T-helper 9 cell (primary cell): ENCODE results near the gene PRAMEF9.
"Not testable (repeated sequence)": the region's sequence is repeated elsewhere in the genome, so short reads cannot be mapped to it uniquely, and the experiment has no call there.

Experiments used
- DNase-seq: peaks from one replicate; pipeline ENCODE4 v3.0.0-alpha.2; 2020
- total RNA-seq, 2 donors: gene quantifications; one replicate each; lab custom pipeline; 2026; lab: John Stamatoyannopoulos, UW

Gene PRAMEF9
- total RNA-seq, result 0 reads per million in 2 donors

GRCh38 chr1:13171548-13171947 lies at the start of gene PRAMEF9:
PRAMEF9 (plus strand) TSS chr1:13171848; CDS start chr1:13175281, 3,433 bp downstream.
- DNase-seq, result not testable (repeated sequence)

- not testable (repeated sequence) for DNase-seq
These were observed 15.7 kb upstream of the PRAMEF9 start, which contains the start of gene PRAMEF26 for GRCh38 chr1:13155909-13156308. PRAMEF26 (minus strand) TSS chr1:13156009; CDS start chr1:13153095, 2,914 bp downstream.

- DNase-seq, result not testable (repeated sequence)
These were observed 6.1 kb upstream of the PRAMEF9 start, which contains the start of gene HNRNPCL4 for GRCh38 chr1:13165531-13165930. HNRNPCL4 (minus strand) TSS chr1:13165631; CDS start chr1:13165467, 164 bp downstream.

GRCh38 chr1:13201309-13201708 lies 29.7 kb downstream of the PRAMEF9 start, which contains the start of gene PRAMEF13:
PRAMEF13 (minus strand) TSS chr1:13201409; CDS start chr1:13199589, 1,820 bp downstream.
- DNase-seq, result not testable (repeated sequence)

GRCh38 chr1:13208712-13209111 lies 37.1 kb downstream of the PRAMEF9 start:
- not testable (repeated sequence) for DNase-seq

GRCh38 chr1:13216619-13217018 lies 45.0 kb downstream of the PRAMEF9 start:
- DNase-seq, result not testable (repeated sequence)

- not testable (repeated sequence) for DNase-seq
These were observed 47.6 kb downstream of the PRAMEF9 start for GRCh38 chr1:13219203-13219602.

GRCh38 chr1:13222788-13223187 lies 51.1 kb downstream of the PRAMEF9 start:
- not testable (repeated sequence) for DNase-seq

- no peak for DNase-seq
These were observed 52.9 kb downstream of the PRAMEF9 start for GRCh38 chr1:13224480-13225060.

GRCh38 chr1:13225675-13226204 lies 54.1 kb downstream of the PRAMEF9 start, which contains the start of gene PRAMEF18:
PRAMEF18 (minus strand) TSS chr1:13226154; CDS start chr1:13226106, 48 bp downstream.
- DNase-seq, result not testable (repeated sequence)

GRCh38 chr1:13227271-13228055 lies 55.8 kb downstream of the PRAMEF9 start:
- DNase-seq, result not testable (repeated sequence)

GRCh38 chr1:13228343-13228781 lies 56.7 kb downstream of the PRAMEF9 start:
- peak; percentile 15 for DNase-seq
